HL-60 (cell line): ENCODE data around the gene SMPDL3A.
"Not testable (repeated sequence)": the region's sequence is repeated elsewhere in the genome, so short reads cannot be mapped to it uniquely, and the experiment has no call there.

ENCODE experiments used
- DNase-seq, 2 experiments: peaks; one replicate each; pipeline ENCODE4 v3.0.0-alpha.2; 2010 to 2020; ENCODE audit warnings: low read depth in 1 of 2, low spot score in 1 of 2
- H3K27ac ChIP-seq: fragments of 250-450 bp; sonication (Bioruptor Pico); replicated peaks from 2 replicates; pipeline ENCODE4 v1.5.1; 2020; ENCODE audit warnings: mild to moderate bottlenecking, moderate library complexity
- H3K27me3 ChIP-seq: fragments of 250-450 bp; sonication (Bioruptor Pico); 2 replicates; pipeline ENCODE4 v1.5.1; 2021; ENCODE audit warnings: mild to moderate bottlenecking, moderate library complexity; ENCODE audit not compliant: insufficient read depth, poor library complexity, severe bottlenecking
- H3K4me3 ChIP-seq: replicated peaks from 2 replicates; pipeline ENCODE4 v1.5.1; 2011; ENCODE audit warnings: mild to moderate bottlenecking, control low read depth, low read length; ENCODE audit not compliant: insufficient read depth
- GABPA ChIP-seq: IDR thresholded peaks from 2 replicates; pipeline ENCODE4 v1.6.1; 2012; ENCODE audit warnings: low read depth
- POLR2AphosphoS5 ChIP-seq: IDR thresholded peaks from 2 replicates; pipeline ENCODE4 v1.6.1; 2012; ENCODE audit warnings: low read depth
- REST ChIP-seq: IDR thresholded peaks from 2 replicates; pipeline ENCODE4 v1.6.1; 2012; ENCODE audit warnings: low read depth; ENCODE audit not compliant: insufficient replicate concordance
- SPI1 ChIP-seq: IDR thresholded peaks from 2 replicates; pipeline ENCODE4 v1.6.1; 2012; ENCODE audit warnings: low read depth, mild to moderate bottlenecking, borderline replicate concordance
- long read RNA-seq: library from polyadenylated mRNA; unstranded; transcript quantifications from one replicate; pipeline ENCODE4 v2.0.0, GENCODE V29; 2020
- TF ChIP-seq, protein P1 (sequence below): IDR thresholded peaks from one replicate; pipeline ENCODE4 v1.5.1; 2011; ENCODE audit warnings: low read length, control low read depth, inconsistent platforms; ENCODE audit not compliant: insufficient read depth

The SMPDL3A gene, protein sequence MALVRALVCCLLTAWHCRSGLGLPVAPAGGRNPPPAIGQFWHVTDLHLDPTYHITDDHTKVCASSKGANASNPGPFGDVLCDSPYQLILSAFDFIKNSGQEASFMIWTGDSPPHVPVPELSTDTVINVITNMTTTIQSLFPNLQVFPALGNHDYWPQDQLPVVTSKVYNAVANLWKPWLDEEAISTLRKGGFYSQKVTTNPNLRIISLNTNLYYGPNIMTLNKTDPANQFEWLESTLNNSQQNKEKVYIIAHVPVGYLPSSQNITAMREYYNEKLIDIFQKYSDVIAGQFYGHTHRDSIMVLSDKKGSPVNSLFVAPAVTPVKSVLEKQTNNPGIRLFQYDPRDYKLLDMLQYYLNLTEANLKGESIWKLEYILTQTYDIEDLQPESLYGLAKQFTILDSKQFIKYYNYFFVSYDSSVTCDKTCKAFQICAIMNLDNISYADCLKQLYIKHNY
- long read RNA-seq: 0 reads

- Histone ChIP-seq H3K27ac (no peak within 1 kb of the TSS), H3K27me3 (peaks cover 42% of the 10 kb centered on the region), H3K4me3 (peak within 1 kb of the TSS; percentile 65)
- peak; percentile 12 to 28 for DNase-seq
- TF ChIP-seq POLR2AphosphoS5: no peak
- no peak for TF ChIP-seq REST
- TF ChIP-seq, protein P1, sequence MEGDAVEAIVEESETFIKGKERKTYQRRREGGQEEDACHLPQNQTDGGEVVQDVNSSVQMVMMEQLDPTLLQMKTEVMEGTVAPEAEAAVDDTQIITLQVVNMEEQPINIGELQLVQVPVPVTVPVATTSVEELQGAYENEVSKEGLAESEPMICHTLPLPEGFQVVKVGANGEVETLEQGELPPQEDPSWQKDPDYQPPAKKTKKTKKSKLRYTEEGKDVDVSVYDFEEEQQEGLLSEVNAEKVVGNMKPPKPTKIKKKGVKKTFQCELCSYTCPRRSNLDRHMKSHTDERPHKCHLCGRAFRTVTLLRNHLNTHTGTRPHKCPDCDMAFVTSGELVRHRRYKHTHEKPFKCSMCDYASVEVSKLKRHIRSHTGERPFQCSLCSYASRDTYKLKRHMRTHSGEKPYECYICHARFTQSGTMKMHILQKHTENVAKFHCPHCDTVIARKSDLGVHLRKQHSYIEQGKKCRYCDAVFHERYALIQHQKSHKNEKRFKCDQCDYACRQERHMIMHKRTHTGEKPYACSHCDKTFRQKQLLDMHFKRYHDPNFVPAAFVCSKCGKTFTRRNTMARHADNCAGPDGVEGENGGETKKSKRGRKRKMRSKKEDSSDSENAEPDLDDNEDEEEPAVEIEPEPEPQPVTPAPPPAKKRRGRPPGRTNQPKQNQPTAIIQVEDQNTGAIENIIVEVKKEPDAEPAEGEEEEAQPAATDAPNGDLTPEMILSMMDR: peak; percentile 26
Observed at GRCh38 chr6:122789182-122790027, at the start of gene SMPDL3A. Gene SMPDL3A, plus strand, starts transcription at chr6:122789258. Its CDS starts 89 bp downstream, at chr6:122789347.

DNA sequence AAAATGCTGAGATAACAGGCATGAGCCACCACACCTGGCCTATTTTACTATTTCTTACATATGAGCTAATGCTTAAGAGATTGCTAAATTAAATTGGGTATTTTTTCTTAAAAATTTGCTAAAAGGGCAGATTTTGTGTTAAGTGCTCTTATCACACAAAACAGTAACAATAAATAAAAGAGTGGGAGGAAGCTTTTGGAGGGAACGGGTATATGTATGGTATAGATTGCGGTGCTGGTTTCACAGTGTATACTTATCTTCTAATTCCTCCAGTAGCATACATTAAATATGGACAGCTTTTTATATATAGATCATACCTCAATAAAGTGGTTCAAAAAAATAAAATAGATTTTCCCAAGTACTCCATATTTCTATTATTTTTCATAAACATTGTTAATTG, 49.0 kb upstream of the SMPDL3A start:
- Histone ChIP-seq H3K27ac (no peak overlapping the region), H3K4me3 (no peak overlapping the region), H3K27me3 (peaks cover 3% of the 10 kb centered on the region)
- no peak for DNase-seq
- TF ChIP-seq SPI1 (no peak), GABPA (no peak), POLR2AphosphoS5 (no peak), REST (no peak)
- TF ChIP-seq, protein P1: no peak

DNA sequence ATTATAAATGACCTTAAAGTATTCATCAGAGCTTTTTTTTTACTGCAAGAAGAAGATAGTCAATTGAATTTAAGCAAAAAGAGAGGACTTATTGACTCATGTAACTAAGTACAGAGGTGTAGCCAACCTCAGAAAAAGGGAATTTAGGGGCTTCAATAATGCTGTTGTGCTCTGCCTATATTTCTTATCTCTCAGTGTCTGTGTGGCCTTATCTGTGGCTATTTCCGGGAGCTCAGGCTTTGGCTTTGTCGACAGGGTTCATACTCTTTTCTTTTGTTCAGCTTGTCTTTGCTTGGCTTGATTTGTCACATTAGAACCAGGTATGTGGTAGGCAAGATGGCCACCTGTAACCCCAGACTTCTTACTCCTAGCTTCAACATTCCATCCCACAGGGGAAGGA, 48.1 kb upstream of the SMPDL3A start:
- Histone ChIP-seq H3K4me3 (no peak overlapping the region), H3K27me3 (peaks cover 3% of the 10 kb centered on the region), H3K27ac (no peak overlapping the region)
- no peak for DNase-seq
- TF ChIP-seq GABPA: no peak
- no peak for TF ChIP-seq POLR2AphosphoS5
- TF ChIP-seq, protein P1: no peak
- no peak for TF ChIP-seq SPI1
- TF ChIP-seq REST: no peak

DNA sequence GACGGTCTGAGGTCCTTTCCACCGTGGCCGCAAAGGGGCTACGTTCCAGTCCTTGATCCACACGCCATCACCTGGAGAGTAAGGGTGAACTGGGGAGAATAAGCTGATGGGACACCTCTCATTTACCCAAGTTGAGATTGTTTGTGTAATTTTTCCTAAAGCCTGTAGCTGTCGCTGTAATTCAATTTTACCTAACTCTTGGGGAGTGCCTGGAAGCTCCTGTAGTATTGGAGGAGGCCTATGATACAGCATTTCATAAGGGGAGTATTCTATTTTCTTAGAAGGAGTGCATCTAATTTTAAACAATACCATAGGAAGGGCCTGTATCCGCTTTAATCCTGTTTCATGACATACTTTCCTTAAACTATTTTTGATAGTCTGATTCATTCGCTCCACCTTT, 44.8 kb upstream of the SMPDL3A start:
- not testable (repeated sequence) for DNase-seq, H3K27me3 ChIP-seq, H3K4me3 ChIP-seq, H3K27ac ChIP-seq

DNA sequence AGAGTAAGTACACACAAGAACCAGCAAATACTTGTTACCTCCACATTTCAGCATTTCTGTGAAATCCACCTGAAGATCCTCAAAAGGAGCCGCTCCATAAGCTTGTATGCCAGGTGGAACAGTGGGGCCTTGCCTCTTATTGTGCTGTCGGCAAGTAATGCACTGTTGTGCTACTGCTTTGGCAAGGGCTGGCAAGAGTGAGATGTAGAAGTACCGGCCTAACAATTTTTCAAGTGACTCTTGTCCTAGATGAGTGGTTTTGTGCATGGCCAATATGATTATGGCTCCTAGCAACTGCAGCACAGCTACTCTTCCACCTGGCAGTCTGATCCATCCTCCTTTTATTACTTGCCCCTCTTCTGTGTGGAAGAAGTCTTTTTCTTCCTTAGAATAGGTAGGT, 44.2 kb upstream of the SMPDL3A start:
- not testable (repeated sequence) for H3K4me3 ChIP-seq, DNase-seq, H3K27me3 ChIP-seq

More for the DNA sequence above, 44.2 kb upstream of the SMPDL3A start:
- not testable (repeated sequence) for H3K27ac ChIP-seq
